ENCODE data around the gene SYT2.
"Not testable (repeated sequence)": the region's sequence is repeated elsewhere in the genome, so short reads cannot be mapped to it uniquely, and the experiment has no call there.

The SYT2 gene

GRCh38 chr1:202590975-202591411 lies 119.3 kb downstream of the SYT2 start:
- no peak for DNase-seq (ENCODE audit: low spot score)

- no peak for DNase-seq (ENCODE audit: low spot score)
Observed at GRCh38 chr1:202590126-202590525, 120.1 kb downstream of the SYT2 start.

- peak; percentile 97 for DNase-seq (ENCODE audit: low spot score)
Observed at GRCh38 chr1:202589190-202589930, 120.9 kb downstream of the SYT2 start.

GRCh38 chr1:202588503-202589189 lies 121.6 kb downstream of the SYT2 start:
- DNase-seq (ENCODE audit: low spot score) = no peak

- no peak for DNase-seq (ENCODE audit: low spot score)
Observed at GRCh38 chr1:202587859-202588485, 122.3 kb downstream of the SYT2 start.

GRCh38 chr1:202586871-202587270 lies 123.4 kb downstream of the SYT2 start:
- no peak for DNase-seq (ENCODE audit: low spot score)

GRCh38 chr1:202586018-202586821 lies 124.0 kb downstream of the SYT2 start:
- no peak for DNase-seq (ENCODE audit: low spot score)

GRCh38 chr1:202585590-202585933 lies 124.7 kb downstream of the SYT2 start:
- no peak for DNase-seq (ENCODE audit: low spot score)

GRCh38 chr1:202584707-202585589 lies 125.3 kb downstream of the SYT2 start:
- DNase-seq (ENCODE audit: low spot score) = no peak

GRCh38 chr1:202582350-202582749 lies 127.9 kb downstream of the SYT2 start:
- DNase-seq (ENCODE audit: low spot score) = not testable (repeated sequence)

- no peak for DNase-seq (ENCODE audit: low spot score)
Observed at GRCh38 chr1:202580619-202581018, 129.6 kb downstream of the SYT2 start.

GRCh38 chr1:202579806-202580205 lies 130.4 kb downstream of the SYT2 start:
- peak; percentile 80 for DNase-seq (ENCODE audit: low spot score)

- DNase-seq (ENCODE audit: low spot score) = peak; percentile 31
Observed at GRCh38 chr1:202578565-202578964, 131.7 kb downstream of the SYT2 start.

- DNase-seq (ENCODE audit: low spot score) = no peak
Observed at GRCh38 chr1:202578001-202578504, 132.2 kb downstream of the SYT2 start.

- DNase-seq (ENCODE audit: low spot score) = no peak
Observed at GRCh38 chr1:202577381-202577780, 132.9 kb downstream of the SYT2 start.

- DNase-seq (ENCODE audit: low spot score) = peak; percentile 76
Observed at GRCh38 chr1:202576816-202577215, 133.4 kb downstream of the SYT2 start.

- DNase-seq (ENCODE audit: low spot score) = peak; percentile 46
Observed at GRCh38 chr1:202575918-202576653, 134.2 kb downstream of the SYT2 start.

GRCh38 chr1:202572867-202573266 lies 137.4 kb downstream of the SYT2 start:
- no peak for DNase-seq (ENCODE audit: low spot score)

GRCh38 chr1:202571719-202572339 lies 138.4 kb downstream of the SYT2 start:
- peak; percentile 47 for DNase-seq (ENCODE audit: low spot score)

All from AG08395 (cell line).